GM15510 (cell line): ENCODE results near the gene MACROH2A1.

ENCODE experiments used
- POLR2A ChIP-seq: IDR thresholded peaks from 3 replicates; pipeline ENCODE4 v1.6.1; 2011; ENCODE audit warnings: borderline replicate concordance; ENCODE audit not compliant: insufficient read length; ENCODE audit errors: extremely low read depth

MACROH2A1 gene

DNA sequence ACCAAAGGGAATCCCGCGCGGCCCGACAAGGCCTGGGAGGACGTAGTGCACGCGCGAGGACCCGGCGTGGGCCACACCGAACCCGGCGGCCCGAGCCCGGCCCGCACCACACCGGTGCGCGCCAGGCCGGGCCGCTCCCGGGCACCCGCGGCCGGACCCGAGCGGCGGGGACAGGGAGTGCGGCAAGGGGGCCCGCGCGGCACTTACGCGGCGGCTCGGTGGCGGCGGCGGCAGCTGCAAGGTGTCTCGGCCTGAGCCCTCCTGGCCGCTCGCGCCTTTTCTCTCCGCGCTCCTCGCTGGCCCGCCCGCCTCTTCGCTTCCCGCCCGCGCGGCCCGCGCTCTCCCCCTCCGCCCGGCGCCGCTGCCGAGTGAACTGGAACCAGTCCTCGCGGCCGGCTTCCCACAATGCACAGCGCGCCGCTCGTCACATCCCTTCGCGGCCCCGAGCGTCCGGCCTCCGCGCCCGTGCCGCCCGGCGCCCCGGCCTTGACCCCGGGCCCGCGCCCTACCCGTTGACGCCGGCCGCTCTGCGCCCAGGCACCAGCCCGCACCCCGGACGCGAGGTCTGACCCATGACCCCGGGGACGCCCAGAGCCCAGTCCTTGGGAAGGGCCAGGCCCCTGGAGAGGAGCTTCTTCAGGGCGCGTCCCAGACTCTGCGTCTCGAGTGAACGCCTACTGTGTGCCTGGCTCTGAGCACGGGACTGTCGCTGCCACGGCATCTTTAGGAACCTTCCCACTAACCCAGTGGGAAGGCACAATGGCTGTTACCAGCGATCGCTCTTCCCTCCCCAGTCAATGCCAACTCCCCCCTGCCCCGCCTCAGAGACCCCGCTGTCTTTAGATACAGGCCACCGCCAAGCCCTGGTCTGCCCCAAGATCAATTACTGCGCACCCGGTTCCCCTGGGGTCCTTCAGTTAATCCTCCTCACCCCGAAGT lies at the start of gene MACROH2A1:
TSS of gene MACROH2A1 (minus strand) at position 377 of the 939 bp plus-strand sequence. CDS start 10,138 bp downstream, outside the sequence.
- peak; percentile 92 for TF ChIP-seq POLR2A

GRCh38 chr5:135448071-135448739 lies 49.2 kb upstream of the MACROH2A1 start:
- TF ChIP-seq POLR2A, result no peak

DNA sequence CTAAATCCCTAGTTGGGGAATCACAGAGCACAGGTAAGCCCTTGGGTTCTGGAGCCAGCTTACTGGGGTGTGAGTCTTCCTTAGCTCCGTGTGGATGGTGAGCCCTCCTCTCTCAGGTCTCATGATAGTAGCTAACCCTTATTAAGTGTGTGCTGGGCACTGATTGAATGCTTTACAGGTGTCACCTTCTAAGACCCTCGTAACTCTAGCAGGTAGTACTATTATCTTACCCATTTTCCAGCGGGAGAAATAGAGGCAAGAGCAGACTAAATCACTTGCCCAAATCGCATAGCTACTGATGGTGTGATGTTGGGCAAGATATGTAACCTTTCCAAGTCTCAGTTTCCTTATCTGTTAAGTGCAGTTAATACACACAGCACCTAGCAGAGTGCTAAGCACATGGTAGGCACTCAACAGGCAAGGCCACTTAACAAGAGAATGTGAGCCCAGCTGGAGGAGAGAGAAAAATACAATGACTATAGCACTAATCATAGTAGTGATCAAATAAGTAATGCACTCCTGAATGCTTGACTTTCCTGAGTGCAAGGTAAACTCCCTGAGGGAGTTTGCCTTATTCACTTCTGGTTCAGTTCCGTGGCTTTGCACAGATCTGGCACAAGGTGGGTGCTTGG lies 48.4 kb upstream of the MACROH2A1 start, which contains the start of gene DCANP1:
TSS of gene DCANP1 (minus strand) at position 51 of the 632 bp plus-strand sequence. CDS start 240 bp downstream, outside the sequence.
- TF ChIP-seq POLR2A, result no peak

DNA sequence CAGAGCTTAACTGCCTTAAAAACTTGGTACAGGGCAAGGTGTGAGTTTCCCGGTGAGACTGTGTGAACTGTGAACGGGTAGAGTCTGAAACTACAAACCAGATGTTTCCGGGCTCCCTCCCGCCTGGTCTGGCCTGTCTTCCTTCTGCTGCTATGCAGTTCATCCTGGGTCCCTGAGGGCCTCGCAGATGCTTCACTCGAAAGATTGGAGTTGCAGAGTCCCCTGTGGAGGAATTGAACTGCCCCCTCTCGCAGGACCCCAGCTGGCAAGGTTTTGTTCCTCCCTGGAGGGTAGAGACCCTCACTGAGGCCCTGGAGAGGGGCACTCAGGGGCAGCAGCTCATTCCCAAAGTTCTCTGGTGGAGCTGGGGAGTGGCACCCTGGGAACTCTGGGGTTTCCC lies 47.6 kb upstream of the MACROH2A1 start:
- TF ChIP-seq POLR2A, result no peak

DNA sequence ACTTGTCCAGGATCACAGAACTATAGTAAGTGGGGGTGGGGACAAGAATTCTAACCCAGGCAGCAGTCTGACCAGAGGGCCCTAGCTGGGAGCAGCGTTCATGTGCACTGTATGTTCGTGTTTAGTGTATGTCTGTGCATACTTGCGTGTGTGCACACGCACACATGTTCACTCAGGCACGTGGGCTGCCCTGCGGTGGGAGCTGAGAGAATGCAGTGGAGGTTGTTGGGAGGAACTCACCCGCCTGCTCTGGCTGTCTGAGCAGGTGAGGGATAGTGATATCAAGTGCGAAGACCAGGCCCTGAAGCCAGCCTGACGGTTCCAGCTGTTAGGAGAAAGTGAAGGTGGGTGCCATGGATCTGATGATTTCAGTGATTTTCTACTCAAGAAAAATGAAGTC lies 47.2 kb upstream of the MACROH2A1 start:
- no peak for TF ChIP-seq POLR2A

DNA sequence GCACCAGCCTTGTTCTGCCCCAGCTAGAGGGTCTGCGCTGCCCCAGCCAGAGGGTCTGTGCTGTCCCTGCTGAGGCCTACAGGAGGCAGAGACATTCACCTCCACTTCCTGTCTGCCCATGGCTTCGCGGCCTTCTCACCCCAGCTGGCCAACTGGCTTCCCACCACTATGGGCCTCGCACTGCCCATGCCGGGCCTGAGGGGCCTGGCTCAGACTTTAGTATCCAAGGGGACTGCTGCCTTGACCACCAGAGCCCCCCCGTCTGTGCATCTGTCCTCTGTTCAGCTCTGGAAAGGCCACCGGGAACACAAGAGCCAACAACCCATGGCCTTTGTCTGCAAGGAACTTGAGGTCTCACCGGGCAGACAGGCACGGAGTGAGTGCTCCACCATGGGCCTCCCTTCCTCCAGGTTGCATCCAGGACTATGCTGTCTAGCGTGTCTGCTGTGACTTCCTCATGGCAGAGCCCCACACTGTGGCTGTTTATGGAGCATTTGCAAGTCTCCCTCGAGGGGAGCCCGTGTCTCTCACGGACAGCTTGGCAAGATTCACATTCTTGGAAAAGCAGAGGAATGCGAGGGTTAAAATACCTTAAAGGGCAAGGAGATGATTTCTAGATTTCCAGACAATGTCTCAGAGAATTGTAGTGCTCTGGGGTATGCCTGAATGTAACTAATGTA lies 46.4 kb upstream of the MACROH2A1 start:
- no peak for TF ChIP-seq POLR2A

DNA sequence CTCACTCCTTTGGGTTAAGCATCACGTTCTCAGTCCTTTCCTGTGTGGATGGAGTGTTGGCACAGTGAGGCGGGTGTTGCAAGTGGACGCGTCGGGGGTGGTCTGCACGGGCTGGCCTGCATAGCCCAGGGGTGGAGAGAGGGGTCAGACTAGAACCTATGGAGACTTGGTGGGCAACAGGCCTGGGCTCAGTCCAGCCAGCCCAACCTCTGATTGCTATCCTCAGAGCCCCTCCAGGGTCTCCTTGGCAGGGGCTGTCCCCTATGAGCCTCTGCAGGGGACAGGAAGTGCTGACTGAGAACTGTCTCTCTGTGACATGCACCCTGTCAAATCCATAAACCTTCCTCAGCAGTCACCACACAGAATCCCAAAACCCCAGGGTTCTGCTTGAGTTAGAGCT lies 45.9 kb upstream of the MACROH2A1 start:
- TF ChIP-seq POLR2A, result no peak

- no peak for TF ChIP-seq POLR2A
These were observed 45.3 kb upstream of the MACROH2A1 start for GRCh38 chr5:135444360-135444759.

DNA sequence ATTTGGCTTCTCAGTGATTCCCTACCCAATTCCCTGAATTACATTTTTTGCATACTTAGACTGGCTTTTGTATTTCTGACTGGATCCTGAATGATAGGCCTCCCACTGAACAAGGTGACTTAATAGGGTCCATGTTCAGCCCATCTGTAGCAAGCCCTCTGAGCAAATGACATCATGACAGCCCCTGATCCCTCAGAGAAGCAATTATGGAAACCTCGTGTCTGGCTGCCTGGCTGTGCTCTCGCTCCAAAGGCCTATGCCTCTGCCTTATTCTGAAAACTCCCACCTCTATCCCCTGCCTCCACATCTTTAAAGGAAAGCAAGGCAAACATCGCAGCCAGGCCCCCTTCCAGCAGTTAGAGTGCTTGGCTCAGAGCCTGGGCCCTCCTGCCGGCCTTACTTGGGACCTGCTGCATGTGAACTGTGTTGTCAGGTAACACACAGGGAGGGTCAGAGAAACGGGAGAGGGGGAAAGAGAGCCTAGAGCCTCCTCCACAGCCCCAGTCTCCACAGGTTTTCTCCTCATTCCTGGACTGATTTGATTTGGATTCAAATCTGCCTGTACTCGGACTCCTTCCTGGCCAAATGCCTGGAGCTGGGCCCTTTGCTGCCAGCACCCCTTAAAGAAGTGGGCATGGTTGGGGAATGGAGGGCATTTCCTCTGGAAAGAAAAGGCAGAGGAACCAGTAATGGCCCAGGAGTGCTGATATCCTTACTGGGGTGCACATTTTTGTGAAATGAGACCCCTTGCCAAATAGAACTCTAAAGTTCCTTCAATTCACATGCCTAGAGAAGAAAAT lies 44.3 kb upstream of the MACROH2A1 start:
- no peak for TF ChIP-seq POLR2A

DNA sequence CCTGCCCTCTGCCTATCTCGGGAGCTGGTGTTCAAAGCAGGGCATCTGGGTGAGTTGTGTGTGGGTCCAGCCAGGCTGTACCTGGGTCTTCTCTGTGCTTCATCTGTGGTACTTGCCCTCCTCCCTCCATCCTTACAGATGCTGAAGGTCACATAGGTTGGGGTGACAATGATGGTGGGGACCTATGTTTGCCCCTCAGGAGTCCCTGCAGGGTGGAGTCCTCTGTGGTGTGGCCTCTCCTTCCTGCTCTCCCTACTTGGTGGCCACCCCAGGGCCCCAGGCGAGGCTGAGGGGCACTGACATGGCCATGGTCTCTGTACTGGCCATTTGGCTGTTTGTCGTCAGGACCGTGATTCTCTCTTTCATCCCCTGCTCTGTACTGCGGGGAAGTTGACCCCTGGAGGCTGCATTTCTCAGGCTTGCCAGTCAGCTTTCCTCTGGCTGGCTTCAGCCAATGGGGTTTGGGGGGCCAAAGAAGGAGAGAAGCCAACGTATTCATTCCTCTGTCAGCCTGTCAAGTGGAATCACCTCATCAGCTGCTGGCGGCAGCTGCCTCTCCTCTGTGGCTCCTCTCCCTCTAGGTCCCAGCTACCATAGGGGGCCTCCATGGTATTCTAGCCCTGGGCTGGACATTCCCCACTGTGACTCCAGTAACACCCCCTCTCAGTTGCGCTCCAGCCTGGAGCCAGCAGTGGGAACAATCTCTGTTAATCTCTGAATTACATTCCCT lies 43.6 kb upstream of the MACROH2A1 start:
- no peak for TF ChIP-seq POLR2A

GRCh38 chr5:135441919-135442318 lies 42.9 kb upstream of the MACROH2A1 start:
- TF ChIP-seq POLR2A, result no peak

DNA sequence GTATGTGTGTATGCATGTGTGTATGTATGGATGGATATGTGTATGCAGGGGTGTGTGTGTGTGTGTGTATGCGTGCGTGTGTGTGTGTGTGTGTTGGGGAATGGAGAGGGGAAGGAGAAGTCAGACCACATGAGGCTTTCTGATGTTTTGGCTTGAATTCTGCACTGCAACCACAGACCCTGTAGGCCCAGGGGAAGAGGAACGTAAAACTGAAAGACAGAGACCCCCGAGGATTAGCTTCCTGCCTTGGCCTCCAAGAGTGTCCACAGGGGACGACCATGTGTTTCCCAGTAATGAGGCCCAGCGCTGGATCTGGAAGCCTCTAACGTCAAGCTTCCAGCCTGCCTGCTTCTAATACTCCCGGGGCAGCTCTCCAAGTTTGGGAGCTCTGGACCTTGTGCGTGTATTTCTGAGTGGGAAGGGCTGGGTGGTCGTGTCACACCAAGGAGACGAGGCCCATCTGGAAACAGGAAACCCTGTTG lies 42.4 kb upstream of the MACROH2A1 start:
- TF ChIP-seq POLR2A, result no peak

DNA sequence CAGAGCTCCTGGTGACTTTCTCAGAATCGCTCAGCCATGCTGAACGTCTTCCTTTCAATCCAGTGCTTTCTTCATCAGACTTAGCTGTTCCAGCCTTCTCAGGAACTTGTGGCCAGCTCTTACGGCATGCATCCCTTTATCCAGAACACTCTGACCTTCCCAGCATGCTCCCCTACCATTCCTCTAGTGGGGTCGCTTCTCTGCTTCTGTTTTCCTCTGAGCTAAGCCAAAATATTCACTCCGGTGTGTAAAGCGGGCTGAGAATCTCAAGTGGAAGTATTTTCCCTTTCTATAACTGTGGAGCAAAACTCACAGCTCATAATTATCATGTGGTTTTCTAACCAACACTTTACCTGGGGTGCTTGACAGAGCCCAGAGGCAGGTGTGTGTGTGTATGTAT lies 41.9 kb upstream of the MACROH2A1 start:
- no peak for TF ChIP-seq POLR2A
